SW480 (cell line): ENCODE results near the gene P2RX4.
"Not testable (repeated sequence)": the region's sequence is repeated elsewhere in the genome, so short reads cannot be mapped to it uniquely, and the experiment has no call there.

ENCODE experiments used
- DNase-seq: peaks from one replicate; pipeline ENCODE4 v3.0.0-alpha.2; 2016; ENCODE audit warnings: low spot score

The P2RX4 gene

GRCh38 chr12:121241156-121241970 is 31.4 kb downstream of the P2RX4 start:
- DNase-seq: no peak

- DNase-seq: no peak
Measured at GRCh38 chr12:121245031-121245430, 35.1 kb downstream of the P2RX4 start.

- no peak for DNase-seq
Measured at GRCh38 chr12:121245951-121246350, 36.0 kb downstream of the P2RX4 start.

- DNase-seq: no peak
Measured at GRCh38 chr12:121246893-121247557, 37.1 kb downstream of the P2RX4 start.

- no peak for DNase-seq
Measured at GRCh38 chr12:121248622-121249021, 38.7 kb downstream of the P2RX4 start.

- peak; percentile 56 for DNase-seq
Measured at GRCh38 chr12:121250359-121250758, 40.4 kb downstream of the P2RX4 start.

- no peak for DNase-seq
Measured at GRCh38 chr12:121251838-121252237, 41.9 kb downstream of the P2RX4 start.

GRCh38 chr12:121252712-121253345 is 42.9 kb downstream of the P2RX4 start:
- no peak for DNase-seq

- DNase-seq: no peak
Measured at GRCh38 chr12:121253638-121254335, 43.9 kb downstream of the P2RX4 start.

GRCh38 chr12:121255433-121255832 is 45.5 kb downstream of the P2RX4 start:
- no peak for DNase-seq

GRCh38 chr12:121257704-121258449 is 47.9 kb downstream of the P2RX4 start:
- not testable (repeated sequence) for DNase-seq

GRCh38 chr12:121259074-121259473 is 49.1 kb downstream of the P2RX4 start:
- DNase-seq: no peak

GRCh38 chr12:121260091-121260490 is 50.2 kb downstream of the P2RX4 start:
- DNase-seq: no peak

- no peak for DNase-seq
Measured at GRCh38 chr12:121261398-121261797, 51.5 kb downstream of the P2RX4 start.

- no peak for DNase-seq
Measured at GRCh38 chr12:121263206-121263935, 53.4 kb downstream of the P2RX4 start.

GRCh38 chr12:121264135-121264534 is 54.2 kb downstream of the P2RX4 start:
- no peak for DNase-seq

- DNase-seq: no peak
Measured at GRCh38 chr12:121264951-121265515, 55.1 kb downstream of the P2RX4 start.

GRCh38 chr12:121267822-121268221 is 57.9 kb downstream of the P2RX4 start:
- DNase-seq: no peak

GRCh38 chr12:121273364-121273896 is 63.5 kb downstream of the P2RX4 start:
- no peak for DNase-seq

- DNase-seq: no peak
Measured at GRCh38 chr12:121274036-121274763, 64.3 kb downstream of the P2RX4 start.
